HG03442 (cell line): Measurements from ENCODE around the gene WDR11.
"Not testable (repeated sequence)": the region's sequence is repeated elsewhere in the genome, so short reads cannot be mapped to it uniquely, and the experiment has no call there.

Experiments used
- ATAC-seq: cut with Tn5 transposase; IDR thresholded peaks from one replicate; pipeline ENCODE4 v1.9.1; 2021; ENCODE audit warnings: mild to moderate bottlenecking, moderate library complexity; ENCODE audit not compliant: unreplicated experiment

Gene WDR11

GRCh38 chr10:120854388-120854787, 3.2 kb downstream of the WDR11 start:
- no peak for ATAC-seq

- no peak for ATAC-seq
These were observed 10.2 kb downstream of the WDR11 start for GRCh38 chr10:120861178-120861855.

DNA sequence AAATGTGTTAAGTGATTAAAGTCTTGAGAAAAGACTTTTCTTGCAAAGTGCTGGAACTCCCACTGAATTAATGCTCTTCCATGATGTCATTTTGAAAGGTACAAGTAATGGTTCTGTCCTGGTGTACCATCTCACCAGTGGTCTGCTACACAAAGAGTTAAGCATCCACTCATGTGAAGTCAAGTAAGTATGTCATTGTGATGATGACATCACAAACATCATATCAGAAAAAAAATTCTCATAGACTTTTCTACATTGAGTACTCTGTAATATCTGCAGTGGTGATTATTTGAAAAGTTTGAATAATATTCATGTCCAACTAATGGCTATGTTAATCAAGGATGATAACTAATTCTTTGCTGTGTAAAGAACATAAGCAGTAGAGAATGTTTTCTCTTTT, 22.6 kb downstream of the WDR11 start:
- ATAC-seq = no peak

GRCh38 chr10:120883071-120883470, 31.9 kb downstream of the WDR11 start:
- ATAC-seq = no peak

DNA sequence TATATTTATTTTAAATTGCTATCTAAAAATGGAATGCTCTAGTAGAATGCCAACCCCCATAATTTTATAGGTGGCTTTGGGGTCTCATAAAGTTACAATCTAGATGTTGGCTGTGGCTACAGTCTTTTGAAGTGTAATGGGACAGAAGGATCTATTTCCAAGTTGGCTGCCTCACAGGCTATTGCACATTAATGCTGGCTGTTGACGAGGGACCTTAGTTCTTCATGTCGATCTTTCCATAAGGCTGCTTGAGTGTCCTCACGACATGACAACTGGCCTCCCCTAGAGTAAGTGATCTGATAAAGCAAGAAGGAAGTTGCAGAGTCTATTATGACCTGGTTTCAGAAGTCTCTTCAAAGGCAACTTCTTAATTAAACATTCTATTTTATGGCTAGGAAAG, 36.3 kb downstream of the WDR11 start:
- no peak for ATAC-seq

GRCh38 chr10:120891365-120891764, 40.2 kb downstream of the WDR11 start:
- no peak for ATAC-seq

DNA sequence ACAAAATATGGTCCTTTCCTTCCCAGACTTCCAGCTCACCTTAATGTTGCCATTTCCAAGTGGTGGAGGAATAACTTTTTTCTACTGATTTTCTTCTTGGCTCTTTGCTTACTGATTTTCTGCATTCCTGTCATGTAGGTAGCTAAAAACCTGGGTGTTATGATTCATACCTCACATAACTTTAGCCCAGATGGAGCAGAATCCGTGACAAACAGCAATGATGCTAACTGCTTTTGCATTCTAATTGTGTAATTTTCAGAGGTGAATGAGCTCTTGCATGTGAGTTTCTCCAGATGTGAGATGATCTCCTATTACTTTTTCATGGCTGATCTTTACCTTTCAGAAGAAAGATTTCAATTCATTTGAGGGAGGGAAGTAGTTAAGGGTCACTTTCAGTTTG, 43.4 kb downstream of the WDR11 start:
- no peak for ATAC-seq

DNA sequence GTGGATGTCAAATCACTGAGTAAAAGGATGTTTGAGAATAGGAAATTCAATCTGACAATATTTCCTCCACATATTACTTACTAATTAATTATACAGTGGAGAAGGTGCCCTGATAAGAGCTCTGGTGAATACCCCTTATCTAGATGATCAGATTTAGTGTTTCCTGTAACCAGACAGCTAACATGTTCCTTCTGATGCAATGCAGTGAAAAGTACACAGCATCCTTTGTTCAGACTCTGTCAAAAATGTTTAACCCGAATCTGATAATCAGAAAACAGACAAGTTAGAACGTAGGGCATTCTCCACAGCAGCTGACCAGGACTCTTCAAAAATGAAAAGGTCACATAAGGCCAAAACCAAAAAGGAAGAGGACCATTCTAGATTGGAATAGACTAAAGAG, 46.2 kb downstream of the WDR11 start:
- no peak for ATAC-seq

GRCh38 chr10:120905268-120905667, 54.1 kb downstream of the WDR11 start:
- ATAC-seq = no peak

DNA sequence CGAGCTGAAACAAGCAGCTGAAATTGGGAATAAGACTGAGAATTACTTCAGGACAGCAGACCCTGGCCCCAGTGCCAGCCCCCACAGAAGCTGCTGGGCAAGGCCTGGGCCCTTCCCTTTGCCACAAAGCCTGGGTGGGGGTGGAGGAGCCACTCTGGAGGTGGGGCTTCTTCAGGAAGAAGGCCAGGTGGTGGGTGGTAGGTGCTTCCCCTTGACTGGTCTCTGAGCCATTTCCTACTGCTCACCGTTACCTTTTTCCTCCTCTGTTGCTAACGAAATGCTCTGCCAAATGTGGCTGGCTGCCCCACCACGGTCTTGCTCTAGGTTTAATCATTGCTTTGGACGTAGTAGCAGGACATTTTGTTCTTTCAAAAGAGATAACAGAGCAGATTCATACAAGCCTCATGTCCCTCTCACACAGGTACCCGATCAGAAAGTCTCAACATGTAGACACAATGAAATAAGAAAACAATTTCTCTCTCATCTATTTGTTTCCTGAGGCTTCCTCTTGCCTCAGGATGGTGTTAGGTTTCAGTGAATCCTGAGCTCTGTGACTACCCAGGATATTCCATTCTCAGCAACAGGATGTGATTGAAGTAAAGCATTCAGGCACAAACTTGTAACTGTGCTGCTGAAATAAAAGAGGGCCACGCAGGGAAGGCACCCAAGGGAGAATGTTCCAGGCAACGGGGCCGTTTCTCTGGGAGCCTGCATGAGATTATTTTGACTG, 66.5 kb downstream of the WDR11 start:
- ATAC-seq = no peak

GRCh38 chr10:120923886-120924285, 72.7 kb downstream of the WDR11 start:
- not testable (repeated sequence) for ATAC-seq

DNA sequence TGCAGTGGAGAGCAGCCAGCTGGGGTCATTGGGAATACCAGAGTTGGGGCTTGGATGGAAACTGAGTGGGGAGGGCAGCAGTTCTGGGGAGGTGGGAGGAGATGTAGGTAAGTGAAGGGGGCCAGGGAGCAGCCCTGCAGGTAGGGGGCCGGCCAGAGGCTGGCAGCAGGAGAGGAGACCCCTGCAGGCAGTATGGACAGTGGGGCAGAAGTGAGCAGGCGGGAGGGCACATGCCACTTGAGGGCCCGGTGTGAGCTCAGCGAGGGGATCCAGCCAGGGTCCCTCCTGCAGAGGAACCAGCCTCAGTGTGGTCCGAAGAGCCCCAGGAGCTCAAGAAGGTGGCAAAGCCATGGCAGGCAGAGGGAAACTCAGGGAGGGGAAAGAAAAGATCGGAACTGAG, 75.4 kb downstream of the WDR11 start:
- ATAC-seq = no peak

GRCh38 chr10:120927352-120927751, 76.2 kb downstream of the WDR11 start:
- ATAC-seq = no peak

DNA sequence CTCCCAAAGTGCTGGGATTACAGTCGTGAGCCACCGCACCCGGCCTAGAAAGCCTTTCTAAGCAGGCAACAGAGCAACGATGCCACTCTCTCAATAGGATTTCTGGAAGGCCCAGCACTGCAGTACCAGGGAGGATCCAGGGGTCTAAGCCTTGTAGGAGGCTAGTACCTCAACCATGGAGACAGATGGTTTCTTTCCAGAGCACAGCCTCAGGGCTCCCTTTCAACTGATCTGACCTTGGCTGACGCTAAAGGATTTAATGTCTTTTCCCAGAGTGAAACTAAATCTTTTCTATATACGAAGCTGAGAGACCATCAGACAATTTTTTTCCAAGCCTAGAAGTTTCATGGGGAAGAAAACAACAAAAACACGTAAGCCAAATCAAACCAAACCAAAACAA, 78.0 kb downstream of the WDR11 start:
- no peak for ATAC-seq

DNA sequence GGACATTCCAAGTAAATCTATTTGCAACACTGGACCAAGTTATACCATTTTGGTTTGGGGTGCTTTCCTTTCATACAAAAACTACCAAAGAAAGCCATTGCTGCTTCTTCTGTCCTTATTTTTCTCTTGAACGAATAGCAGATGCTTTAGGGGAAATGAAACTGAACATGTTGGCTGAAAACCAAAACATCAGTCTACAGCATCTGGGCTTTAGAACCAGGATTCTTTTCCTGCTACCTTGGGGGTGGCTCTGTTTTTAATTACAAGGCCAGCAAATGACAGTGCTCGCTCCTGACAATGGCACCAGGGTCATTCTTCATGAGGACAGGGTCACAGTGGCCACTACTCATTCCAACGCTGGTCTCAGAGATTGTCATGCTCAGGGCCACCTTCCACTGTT, 80.3 kb downstream of the WDR11 start:
- no peak for ATAC-seq

DNA sequence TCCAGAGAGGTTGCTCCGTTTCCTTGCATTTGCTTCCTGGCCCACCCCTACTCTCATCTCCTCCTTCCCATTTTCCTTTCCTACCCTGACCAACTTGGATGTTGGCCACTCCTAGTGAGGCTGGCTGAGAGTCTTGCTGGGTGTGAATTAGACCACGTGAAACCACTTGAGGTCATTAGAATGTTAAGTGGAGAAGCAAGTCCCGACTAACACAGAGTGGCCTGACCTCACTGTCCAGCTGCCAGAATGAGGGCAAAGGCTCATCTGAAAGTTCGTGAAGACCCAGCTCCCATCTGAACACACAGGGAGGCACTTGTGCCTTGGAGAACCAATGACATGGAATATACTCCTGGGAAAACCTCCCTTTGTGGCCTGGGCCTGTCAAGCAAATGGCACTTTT, 80.8 kb downstream of the WDR11 start:
- ATAC-seq = no peak

GRCh38 chr10:120938822-120939221, 87.7 kb downstream of the WDR11 start:
- ATAC-seq = no peak

DNA sequence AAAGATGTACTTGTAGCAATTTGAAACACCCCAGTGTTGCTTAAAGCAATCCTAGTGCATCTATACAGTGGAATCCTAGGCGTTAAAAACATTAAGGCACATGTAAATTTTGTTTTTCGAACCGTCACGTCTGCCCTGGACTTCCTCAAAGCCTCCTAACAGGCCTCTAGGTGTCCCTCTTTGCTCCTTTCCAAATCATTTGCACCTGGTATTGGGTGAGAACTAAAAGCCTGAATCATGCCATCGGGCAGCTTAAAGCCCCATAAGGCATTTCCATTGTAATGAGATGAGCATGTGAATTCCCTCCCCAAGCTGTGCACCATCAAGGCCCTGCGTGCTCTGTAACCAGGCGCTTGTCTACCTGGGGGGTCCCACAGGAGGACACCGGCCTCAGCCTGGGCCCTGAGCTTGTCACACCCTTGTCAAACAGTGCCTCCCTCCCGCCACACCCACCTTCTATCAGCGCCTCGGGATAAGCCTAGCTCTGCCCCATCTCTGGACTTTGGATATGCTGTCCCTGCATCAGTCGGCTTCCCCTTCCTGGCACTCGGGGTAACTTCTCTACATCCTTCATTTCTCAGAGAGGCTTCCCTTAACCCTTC, 89.2 kb downstream of the WDR11 start:
- ATAC-seq = no peak

DNA sequence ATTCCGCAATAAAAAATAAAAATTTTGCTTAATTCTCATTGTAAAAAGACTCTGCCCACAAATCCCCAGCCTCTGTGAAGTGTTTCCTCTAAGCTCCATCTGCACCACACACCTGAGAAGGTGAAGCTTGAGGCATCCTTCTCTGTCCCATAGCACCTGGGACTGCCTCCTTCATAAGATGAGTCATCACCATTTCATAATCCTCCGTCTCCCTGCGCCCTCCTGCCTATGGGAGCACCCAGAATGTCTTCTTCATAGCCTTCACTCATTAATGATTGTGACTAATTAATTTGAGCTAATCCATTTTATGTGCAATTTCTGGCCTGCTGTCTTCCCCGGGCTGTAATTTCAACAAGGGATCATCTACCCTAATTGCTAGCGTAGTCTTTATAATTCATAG, 90.3 kb downstream of the WDR11 start:
- no peak for ATAC-seq

DNA sequence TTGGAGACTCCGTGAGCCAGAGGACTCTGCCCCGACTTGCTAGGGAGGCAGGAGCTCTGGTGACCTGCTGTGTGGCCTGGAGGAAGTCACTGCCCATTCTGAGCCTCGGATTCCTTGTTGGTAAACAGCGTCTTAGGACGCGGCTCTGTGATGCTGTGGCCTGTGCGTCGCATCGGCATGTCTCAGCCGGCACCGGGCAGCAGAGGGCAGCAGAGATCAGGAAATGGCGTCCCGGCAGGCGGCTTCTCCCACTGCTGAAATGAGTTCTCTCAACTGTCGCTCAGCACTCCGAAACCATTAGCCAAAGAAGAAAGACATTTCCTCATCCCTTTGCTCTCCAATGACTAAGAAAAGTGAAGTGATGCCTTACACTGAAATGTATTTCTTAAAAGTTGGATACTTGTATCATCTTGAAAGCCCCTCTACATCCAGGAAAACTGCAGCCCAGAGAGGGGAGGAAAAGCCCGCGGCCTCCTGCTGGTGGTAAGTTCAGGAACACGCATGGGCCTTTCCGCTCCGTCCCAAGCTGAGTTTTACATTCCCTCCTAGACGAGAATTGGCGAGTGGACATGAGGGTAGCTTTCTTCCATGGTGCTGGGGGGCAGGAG, 91.7 kb downstream of the WDR11 start:
- peak; percentile 95 for ATAC-seq

DNA sequence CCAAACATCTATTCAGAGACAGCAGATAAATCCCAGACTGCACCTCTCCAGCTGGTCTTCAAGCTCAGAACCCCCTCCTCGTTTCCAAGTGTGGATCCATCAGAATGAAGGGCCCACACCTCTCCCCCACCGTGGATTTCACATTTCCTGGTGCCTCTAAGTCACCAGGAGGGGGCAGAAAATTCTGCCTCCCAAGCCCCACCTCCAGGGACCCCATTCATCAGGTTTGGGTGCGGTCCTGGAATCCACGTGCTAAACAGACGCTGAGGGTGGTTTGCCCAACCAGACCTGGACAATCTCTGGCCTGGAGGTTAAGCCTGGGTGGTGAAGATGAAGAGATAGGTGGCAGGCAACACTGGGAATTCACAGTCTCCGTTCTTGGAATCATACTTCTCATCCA, 92.4 kb downstream of the WDR11 start:
- ATAC-seq = no peak

GRCh38 chr10:120944586-120945125, 93.5 kb downstream of the WDR11 start:
- ATAC-seq = no peak
